CD4-positive, alpha-beta T cell (primary cell): ENCODE data around the gene CREB3L1. TPM values are rescaled to one million over a fixed set of nuclear protein-coding genes. Genes with fewer than 3 reads are reported as not detected.

Experiments
- ATAC-seq: fragments of 200-7000 bp; cut with Tn5 transposase; one replicate; pipeline ENCODE4 v1.10.0; 2022; ENCODE audit warnings: mild to moderate bottlenecking; ENCODE audit not compliant: poor library complexity
- CTCF ChIA-PET: fragments of 350-600 bp; sonication (Branson Sonifier 250); formaldehyde crosslinking; loops from one replicate; lab custom pipeline; 2021; ENCODE audit warnings: antibody characterized with exemption, inconsistent platforms; lab: Charles Lee
- POLR2A ChIA-PET: fragments of 350-600 bp; sonication (Branson Sonifier 250); formaldehyde crosslinking; loops from one replicate; lab custom pipeline; 2021; ENCODE audit warnings: antibody characterized with exemption, inconsistent platforms; lab: Charles Lee
- DNase-seq, 14 experiments: peaks; one replicate each; pipeline ENCODE4 v3.0.0-alpha.2; 2013 to 2020; ENCODE audit warnings: mixed read lengths in 2 of 14
- H3K27ac ChIP-seq, 2 donors: one replicate each; pipeline versions ENCODE4 v1.5.1 to v1.7.0; 2013; ENCODE audit warnings: low read length in 2 of 2, low read depth in 1 of 2, mild to moderate bottlenecking in 1 of 2
- H3K27me3 ChIP-seq, 2 experiments: 1 replicate in 1 of 2; 2 replicates in 1 of 2; pipeline versions ENCODE4 v1.6.1 to v1.7.0; 2013; ENCODE audit warnings: low read length in 2 of 2, control low read depth in 1 of 2, mild to moderate bottlenecking in 1 of 2, moderate library complexity in 1 of 2; ENCODE audit not compliant: insufficient read depth in 2 of 2, control insufficient read depth in 1 of 2
- H3K36me3 ChIP-seq: one replicate; pipeline ENCODE4 v1.6.1; 2013; ENCODE audit warnings: low read length, control low read depth; ENCODE audit not compliant: insufficient read depth
- H3K4me1 ChIP-seq: one replicate; pipeline ENCODE4 v1.6.1; 2013; ENCODE audit warnings: low read length, control low read depth; ENCODE audit not compliant: insufficient read depth
- H3K4me3 ChIP-seq: one replicate; pipeline ENCODE4 v1.5.1; 2013; ENCODE audit warnings: mild to moderate bottlenecking, low read length, moderate library complexity
- H3K9me3 ChIP-seq, 2 experiments: 1 replicate in 1 of 2; 2 replicates in 1 of 2; pipeline versions ENCODE4 v1.6.1 to v1.7.0; 2013; ENCODE audit warnings: low read length in 2 of 2, mild to moderate bottlenecking in 2 of 2, control low read depth in 1 of 2, moderate library complexity in 1 of 2; ENCODE audit not compliant: control insufficient read depth in 1 of 2, insufficient read depth in 1 of 2
- H3K27ac Mint-ChIP-seq: one replicate; pipeline ENCODE4 v1.8.0; 2020; ENCODE audit warnings: mixed read lengths
- H3K27me3 Mint-ChIP-seq: one replicate; pipeline ENCODE4 v1.8.0; 2021; ENCODE audit warnings: mixed read lengths
- H3K36me3 Mint-ChIP-seq: one replicate; pipeline ENCODE4 v1.8.0; 2021; ENCODE audit warnings: low read depth, mixed read lengths
- H3K4me1 Mint-ChIP-seq: one replicate; pipeline ENCODE4 v1.8.0; 2021; ENCODE audit warnings: low read depth, mixed read lengths
- H3K4me3 Mint-ChIP-seq: one replicate; pipeline ENCODE4 v1.8.0; 2020; ENCODE audit warnings: mild to moderate bottlenecking, mixed read lengths
- H3K9me3 Mint-ChIP-seq: one replicate; pipeline ENCODE4 v1.8.0; 2020; ENCODE audit warnings: mixed read lengths
- CTCF ChIP-seq: fragments of 200-600 bp; IDR thresholded peaks from one replicate; pipeline ENCODE4 v1.8.0; 2022; ENCODE audit warnings: antibody characterized with exemption, mild to moderate bottlenecking
- intact Hi-C, 2 experiments: fragments of 100-400 bp; cut with DNase I in 1 of 2; cut with micrococcal nuclease in 1 of 2; formaldehyde crosslinking; loops; one replicate each; pipeline versions ENCODE4 v1.15.1 to v1.9.0; 2023 to 2025; cut with DNase I, micrococcal nuclease
- total RNA-seq, 174 experiments: library from RNA in 2 of 174; stranded (reverse) in 2 of 174; gene quantifications; one replicate each; pipeline ENCODE4 v1.2.3 and lab custom pipeline; 2021 to 2026

CREB3L1 gene
- total RNA-seq, 2 experiments from 2014 or later: not detected

GRCh38 chr11:46247090-46247489 lies 30.4 kb upstream of the CREB3L1 start:
- Mint-ChIP-seq H3K4me3 (no peak overlapping the region), H3K9me3 (no peaks in the 10 kb centered on the region), H3K36me3 (no peaks in the 10 kb centered on the region), H3K4me1 (no peaks in the 10 kb centered on the region), H3K27ac (no peak overlapping the region), H3K27me3 (no peaks in the 10 kb centered on the region)
- POLR2A ChIA-PET: no interaction called here
- TF ChIP-seq CTCF: no peak
- Histone ChIP-seq H3K27ac (no peak overlapping the region), H3K9me3 (no peaks in the 10 kb centered on the region), H3K36me3 (no peaks in the 10 kb centered on the region), H3K4me3 (no peak overlapping the region), H3K4me1 (peaks cover 13% of the 10 kb centered on the region), H3K27me3 (no peaks in the 10 kb centered on the region)
- ATAC-seq (no peak), DNase-seq (no peak)
- intact Hi-C loops: loop anchor here (2.0 to 10.0 kb wide), 4 partner anchors 62 to 402 kb away; partner anchors contain the start of genes ATG13 (in 1 of the 2), CRY2 (in 1 of the 2) and HARBI1 (in 1 of the 2)
- CTCF ChIA-PET: no interaction called here

DNA sequence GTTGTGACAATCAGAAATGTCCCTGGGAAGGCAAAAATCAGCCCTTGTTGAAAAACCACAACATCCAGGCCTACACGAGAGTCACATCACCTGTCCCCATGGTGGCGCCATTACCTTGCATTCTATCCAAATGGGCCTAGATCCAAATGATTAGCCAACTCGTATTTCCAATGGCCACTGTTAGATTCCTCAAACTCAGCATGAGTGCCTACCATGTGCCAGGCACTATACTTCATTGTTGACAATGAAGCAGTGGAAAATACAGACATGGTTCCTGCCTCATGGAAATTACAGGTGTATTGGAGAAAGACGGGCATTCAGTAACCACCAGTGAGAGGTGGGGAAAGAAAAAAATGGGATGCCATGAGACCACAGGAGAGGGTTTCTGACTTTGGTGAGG lies 29.8 kb upstream of the CREB3L1 start:
- H3K27ac ChIP-seq: no peak overlapping the region
- Mint-ChIP-seq H3K36me3 (no peaks in the 10 kb centered on the region), H3K4me3 (no peak overlapping the region), H3K27me3 (no peaks in the 10 kb centered on the region), H3K4me1 (no peaks in the 10 kb centered on the region), H3K27ac (no peak overlapping the region), H3K9me3 (no peaks in the 10 kb centered on the region)
- H3K4me3 ChIP-seq: no peak overlapping the region
- CTCF ChIA-PET: no interaction called here
- H3K36me3 ChIP-seq: no peaks in the 10 kb centered on the region
- POLR2A ChIA-PET: no interaction called here
- TF ChIP-seq CTCF: peak; percentile 31
- DNase-seq: peak in 11 of 14 experiments; percentile 12 to 69 (median 34)
- peak; percentile 48 for ATAC-seq
- intact Hi-C loops: loop anchor here (2.0 to 10.0 kb wide), 4 partner anchors 61 to 403 kb away; partner anchors contain the start of genes ATG13 (in 1 of the 2), CRY2 (in 1 of the 2) and HARBI1 (in 1 of the 2)
- peaks cover 12% of the 10 kb centered on the region for H3K4me1 ChIP-seq
- no peaks in the 10 kb centered on the region for H3K9me3 ChIP-seq
- H3K27me3 ChIP-seq: no peaks in the 10 kb centered on the region

- Histone ChIP-seq H3K4me1 (peaks cover 4% of the 10 kb centered on the region), H3K4me3 (no peak overlapping the region), H3K27me3 (no peaks in the 10 kb centered on the region), H3K27ac (no peak overlapping the region), H3K9me3 (no peaks in the 10 kb centered on the region), H3K36me3 (no peaks in the 10 kb centered on the region)
- no peaks in the 10 kb centered on the region for H3K4me1 Mint-ChIP-seq
- TF ChIP-seq CTCF: no peak
- no peaks in the 10 kb centered on the region for H3K9me3 Mint-ChIP-seq
- no peak overlapping the region for H3K4me3 Mint-ChIP-seq
- no peak for DNase-seq
- intact Hi-C loops: loop anchor here (10.0 kb wide), 2 partner anchors 366 to 404 kb away; partner anchors contain the start of genes ATG13 (in 1 of the 2), CRY2 (in 1 of the 2) and HARBI1 (in 1 of the 2)
- no peak overlapping the region for H3K27ac Mint-ChIP-seq
- ChIA-PET POLR2A (no interaction called here), CTCF (no interaction called here)
- H3K36me3 Mint-ChIP-seq: no peaks in the 10 kb centered on the region
- no peaks in the 10 kb centered on the region for H3K27me3 Mint-ChIP-seq
- ATAC-seq: no peak
Observed at GRCh38 chr11:46248289-46249102, 29.0 kb upstream of the CREB3L1 start.
